Measurements from ENCODE around the gene SMG9.

- no peak for TF ChIP-seq REST (IDR thresholded peaks at IDR 0.05; ENCODE audit: low read depth)
- TF ChIP-seq TAF1 (IDR thresholded peaks at IDR 0.05; ENCODE audit: low read depth): no peak
- no peak for TF ChIP-seq CEBPB (IDR thresholded peaks at IDR 0.05)
- no peak for TF ChIP-seq RAD21 (IDR thresholded peaks at IDR 0.05; ENCODE audit: low read depth)
- no peak for TF ChIP-seq TEAD4 (IDR thresholded peaks at IDR 0.05)
- TF ChIP-seq YY1 (IDR thresholded peaks at IDR 0.05; ENCODE audit: low read depth): no peak
- no peak for TF ChIP-seq EP300 (IDR thresholded peaks at IDR 0.05; ENCODE audit: borderline replicate concordance)
- no peak for TF ChIP-seq NFIC (IDR thresholded peaks at IDR 0.05)
- no peak for TF ChIP-seq MAX (IDR thresholded peaks at IDR 0.05)
- TF ChIP-seq TCF12 (IDR thresholded peaks at IDR 0.05; ENCODE audit: low read depth): no peak
- TF ChIP-seq CREB1 (IDR thresholded peaks at IDR 0.05; ENCODE audit: low read depth): no peak
- TF ChIP-seq ZBTB7A (IDR thresholded peaks at IDR 0.05; ENCODE audit: low read depth): no peak
These were observed 4.9 kb downstream of the SMG9 start for GRCh38 chr19:43749898-43750297.
